ENCODE data around the gene CMBL. TPM values are rescaled to one million over a fixed set of nuclear protein-coding genes. Genes with fewer than 3 reads are reported as not detected.

Gene CMBL
- total and polyA plus RNA-seq, 2 of the 13 experiments (the other 11 are each of a cell fraction or from before 2014, with no cell fraction given) = 11.5 to 17.0 TPM

GRCh38 chr5:10290438-10290837 is 17.3 kb downstream of the CMBL start:
- H3K4me2 ChIP-seq (ENCODE audit: low read depth, low read length) = no peak overlapping the region
- 97% methylated on average over 9 of the region's 9 CpGs for WGBS (ENCODE audit: low lambda C conversion rate)
- H4K20me1 ChIP-seq (ENCODE audit: insufficient read depth, low read length) = no peaks in the 10 kb centered on the region
- no peak for TF ChIP-seq ZNF891 (CRISPR knock-in tag; IDR thresholded peaks at IDR 0.05)
- TF ChIP-seq FOXK1 (CRISPR knock-in tag; IDR thresholded peaks at IDR 0.05; ENCODE audit: borderline replicate concordance, low read depth) = no peak
- no peak for TF ChIP-seq PHF21A (CRISPR knock-in tag; IDR thresholded peaks at IDR 0.05)
- TF ChIP-seq PRMT3 (CRISPR knock-in tag; IDR thresholded peaks at IDR 0.05; ENCODE audit: borderline replicate concordance, low read depth) = no peak
- TF ChIP-seq HDAC6 (IDR thresholded peaks at IDR 0.05; ENCODE audit: low read depth, low read length) = no peak
- no peak for TF ChIP-seq ZNF10 (CRISPR knock-in tag; IDR thresholded peaks at IDR 0.05; ENCODE audit: borderline replicate concordance, low read depth)
- no peak for TF ChIP-seq CCAR2 (optimal IDR thresholded peaks at IDR 0.05; ENCODE audit: low read depth, low read length)
- TF ChIP-seq ZNF33A (CRISPR knock-in tag; IDR thresholded peaks at IDR 0.05; ENCODE audit: borderline replicate concordance) = no peak
- TF ChIP-seq ZZZ3 (CRISPR knock-in tag; IDR thresholded peaks at IDR 0.05; ENCODE audit: borderline replicate concordance) = no peak
- TF ChIP-seq HOXA3 (CRISPR knock-in tag; IDR thresholded peaks at IDR 0.05) = no peak
- ATAC-seq (no peak), FAIRE-seq (no peak), DNase-seq (ENCODE audit: low spot score) (no peak)
- in situ Hi-C loops (cut with HindIII; ENCODE audit: extremely low pct_ligation_motif_present, low pct_unique_long_range_greater_than_20kb) = no loop called here
- H3K9ac ChIP-seq (ENCODE audit: insufficient read depth, low read depth, low read length) = no peak overlapping the region
- ChIA-PET POLR2A (interaction anchor here (1.3 kb wide), 1 partner anchor 17 kb away, joined by 3 read pairs; no protein-coding TSS in a partner anchor), CTCF (ENCODE audit: low intra/inter-chr PET ratio, low total read pairs) (no interaction called here)
- no peaks in the 10 kb centered on the region for H3K79me2 ChIP-seq (ENCODE audit: insufficient read depth, low read length)
- H3K27ac ChIP-seq (ENCODE audit: extremely low read length, insufficient read depth, low read length) = no peak overlapping the region
- no peaks in the 10 kb centered on the region for H3K9me3 ChIP-seq (ENCODE audit: low read length)
- intact Hi-C loops (cut with micrococcal nuclease; ENCODE audit: unreplicated experiment) = no loop called here
- H3K4me1 ChIP-seq (ENCODE audit: insufficient read depth, low read length) = peaks cover under 1% of the 10 kb centered on the region; the same call in 1 of the 2 replicates
- no TSS peak for BruUV-seq (replicated peaks)
- H3K27me3 ChIP-seq (ENCODE audit: control insufficient read depth in 1 of 2, insufficient read depth in 2 of 2, low read length in 2 of 2) = no peaks in the 10 kb centered on the region
- H3K36me3 ChIP-seq (replicated peaks in 1 of 2; ENCODE audit: control insufficient read depth in 1 of 2, insufficient read depth in 2 of 2, low read length in 2 of 2) = peaks cover 2 to 15% of the 10 kb centered on the region in 2 experiments; a peak in 3 of 5 replicates
- no peak overlapping the region for H2AFZ ChIP-seq (ENCODE audit: low read length)
- H3K4me3 ChIP-seq (replicated peaks in 1 of 3; ENCODE audit: insufficient read depth in 1 of 3, low read depth in 2 of 3, low read length in 3 of 3) = no peak overlapping the region

Measured in HepG2 (cell line).